Skeletal muscle satellite cell (primary cell): Measurements from ENCODE around the gene HADH.

Experiments used
- H3K27me3 ChIP-seq: 2 replicates; pipeline ENCODE4 v1.7.0; 2013; ENCODE audit warnings: low read length; ENCODE audit not compliant: control insufficient read depth, insufficient read depth
- H3K36me3 ChIP-seq: 2 replicates; pipeline ENCODE4 v1.7.0; 2013; ENCODE audit warnings: mild to moderate bottlenecking, control low read depth, low read length; ENCODE audit not compliant: insufficient read depth
- H3K4me1 ChIP-seq: 2 replicates; pipeline ENCODE4 v1.7.0; 2013; ENCODE audit warnings: low read length; ENCODE audit not compliant: control insufficient read depth, insufficient read depth
- H3K4me2 ChIP-seq: 2 replicates; pipeline ENCODE4 v1.7.0; 2013; ENCODE audit warnings: mild to moderate bottlenecking, low read length
- H3K4me3 ChIP-seq: 2 replicates; pipeline ENCODE4 v1.7.0; 2013; ENCODE audit warnings: low read length
- H3K9ac ChIP-seq: 2 replicates; pipeline ENCODE4 v1.7.0; 2013; ENCODE audit warnings: mild to moderate bottlenecking, low read depth, low read length, moderate library complexity
- H3K9me3 ChIP-seq: replicated peaks from 2 replicates; pipeline ENCODE4 v1.7.0; 2013; ENCODE audit warnings: mild to moderate bottlenecking, control low read depth, low read length

HADH gene

DNA sequence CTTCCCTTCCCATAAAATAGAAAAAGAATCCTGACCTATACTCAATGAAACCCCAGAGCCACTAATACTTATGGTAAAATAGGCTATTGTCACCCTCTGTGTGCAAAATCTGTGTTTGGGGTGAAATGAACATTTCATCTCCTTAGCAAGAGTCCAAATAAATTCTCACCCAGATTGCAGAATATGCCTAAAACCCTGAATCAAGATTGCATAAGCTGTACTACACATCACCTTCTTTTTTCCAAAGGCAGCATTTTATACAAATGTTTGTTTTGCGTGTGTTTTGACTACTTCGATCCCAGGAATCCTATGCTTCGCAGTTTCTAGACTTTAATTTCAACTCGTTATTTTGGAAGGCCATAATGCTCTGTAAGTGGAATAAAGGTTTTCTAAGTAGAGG lies 12.2 kb upstream of the HADH start:
- Histone ChIP-seq H3K4me2 (no peak overlapping the region), H3K27me3 (no peaks in the 10 kb centered on the region), H3K9me3 (no peaks in the 10 kb centered on the region), H3K4me3 (no peak overlapping the region), H3K36me3 (no peaks in the 10 kb centered on the region), H3K9ac (no peak overlapping the region), H3K4me1 (no peaks in the 10 kb centered on the region)

DNA sequence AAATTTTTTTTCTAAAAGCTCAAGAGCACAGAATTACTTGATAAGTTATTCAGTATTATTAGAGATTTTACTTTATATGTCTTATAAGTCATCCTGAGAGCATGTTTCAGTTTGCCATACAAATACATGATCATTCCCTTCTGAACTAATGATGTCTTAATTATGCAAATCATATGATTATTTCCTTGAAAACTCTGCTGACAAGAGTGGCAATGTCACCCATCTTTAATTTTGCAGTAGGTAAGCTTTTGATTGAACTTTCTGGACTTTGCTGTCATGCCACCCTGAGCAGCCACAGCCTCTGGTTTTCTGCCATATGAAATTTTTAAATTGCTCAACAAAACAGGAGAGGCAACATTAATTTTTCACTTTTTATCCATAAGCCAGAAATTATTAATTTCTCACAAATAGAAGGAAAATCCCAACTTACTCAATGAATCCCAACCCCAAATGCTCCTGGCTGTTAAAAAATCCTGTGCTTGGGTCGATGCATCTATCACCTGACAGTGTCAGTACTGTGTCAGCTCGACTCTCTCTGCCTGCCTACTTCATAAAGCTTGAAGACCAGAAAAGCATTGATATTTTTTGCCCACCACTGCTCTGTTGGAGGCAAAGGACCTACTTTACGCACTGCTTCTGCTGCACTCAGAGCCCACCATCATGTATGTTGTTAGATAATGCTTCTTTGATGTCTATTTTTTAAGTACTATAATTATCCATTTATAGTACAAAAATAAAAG lies 11.6 kb upstream of the HADH start:
- Histone ChIP-seq H3K4me1 (no peaks in the 10 kb centered on the region), H3K9me3 (no peaks in the 10 kb centered on the region), H3K36me3 (no peaks in the 10 kb centered on the region)

GRCh38 chr4:107978716-107979451 lies 10.8 kb upstream of the HADH start:
- no peak overlapping the region for H3K4me2 ChIP-seq
- no peaks in the 10 kb centered on the region for H3K36me3 ChIP-seq
- H3K27me3 ChIP-seq = no peaks in the 10 kb centered on the region
- no peaks in the 10 kb centered on the region for H3K9me3 ChIP-seq
- H3K4me1 ChIP-seq = no peaks in the 10 kb centered on the region
- H3K4me3 ChIP-seq = no peak overlapping the region
- H3K9ac ChIP-seq = no peak overlapping the region

More for the DNA sequence above, 11.6 kb upstream of the HADH start:
- Histone ChIP-seq H3K4me2 (no peak overlapping the region), H3K27me3 (no peaks in the 10 kb centered on the region), H3K4me3 (no peak overlapping the region), H3K9ac (no peak overlapping the region)

DNA sequence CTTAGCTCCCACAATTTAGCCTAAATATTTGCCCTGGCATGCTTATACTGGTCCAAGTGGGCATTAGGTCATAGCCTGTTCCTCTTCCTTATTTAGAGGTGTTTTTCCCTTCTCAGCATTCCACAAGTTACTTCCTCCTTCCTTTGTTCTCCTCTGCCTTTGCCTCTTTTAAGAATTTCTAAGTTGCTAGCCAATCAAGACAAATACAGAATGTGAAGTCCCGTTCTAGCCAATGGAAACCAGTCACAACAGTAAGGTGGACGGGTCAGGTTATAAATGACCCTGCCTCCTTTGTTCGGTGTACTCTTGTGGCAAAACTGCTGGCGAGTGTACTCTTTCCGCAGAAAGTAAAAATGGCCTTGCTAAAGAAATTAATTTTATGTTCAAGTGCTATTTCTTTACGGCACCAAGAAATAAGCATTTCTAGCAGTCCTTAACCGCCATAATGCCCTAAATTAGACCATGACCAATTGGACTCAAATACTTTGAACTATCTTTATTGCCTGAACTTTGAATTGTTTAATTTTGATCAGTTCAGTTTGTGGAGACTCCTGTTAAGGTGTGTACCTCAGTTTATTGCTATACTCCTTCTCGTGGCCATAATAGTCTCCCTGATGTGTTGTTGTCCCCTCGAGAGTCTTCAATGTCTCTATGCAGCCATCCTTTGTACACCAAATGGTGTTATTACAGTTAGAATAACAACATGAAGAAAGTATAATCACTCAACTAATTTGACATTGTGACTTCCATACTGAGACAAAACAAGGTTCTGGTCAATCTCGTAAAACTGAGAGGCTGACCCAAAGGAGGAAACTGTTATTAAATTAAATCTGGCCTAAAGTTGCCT lies 1.6 kb upstream of the HADH start:
- H3K4me3 ChIP-seq = no peak overlapping the region
- no peaks in the 10 kb centered on the region for H3K36me3 ChIP-seq
- no peak overlapping the region for H3K4me2 ChIP-seq
- H3K9ac ChIP-seq = no peak overlapping the region
- H3K9me3 ChIP-seq = no peaks in the 10 kb centered on the region
- H3K27me3 ChIP-seq = no peaks in the 10 kb centered on the region
- H3K4me1 ChIP-seq = peaks cover 11% of the 10 kb centered on the region

DNA sequence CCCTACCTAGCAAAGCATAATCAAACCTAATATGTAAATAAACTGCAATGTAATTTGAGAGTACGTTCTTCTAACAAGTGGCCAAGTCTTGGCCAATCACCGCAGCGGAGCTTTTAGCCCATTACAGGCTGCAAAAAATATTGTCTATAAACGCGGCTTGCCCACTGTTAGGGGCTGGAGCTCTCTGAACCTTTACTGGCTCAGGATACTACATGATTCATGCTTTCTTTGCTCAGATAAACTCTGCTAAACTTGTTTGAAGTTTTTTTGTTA lies 990 bp upstream of the HADH start:
- H3K4me1 ChIP-seq = peaks cover 11% of the 10 kb centered on the region
- no peak overlapping the region for H3K4me3 ChIP-seq
- H3K9me3 ChIP-seq = no peaks in the 10 kb centered on the region

DNA sequence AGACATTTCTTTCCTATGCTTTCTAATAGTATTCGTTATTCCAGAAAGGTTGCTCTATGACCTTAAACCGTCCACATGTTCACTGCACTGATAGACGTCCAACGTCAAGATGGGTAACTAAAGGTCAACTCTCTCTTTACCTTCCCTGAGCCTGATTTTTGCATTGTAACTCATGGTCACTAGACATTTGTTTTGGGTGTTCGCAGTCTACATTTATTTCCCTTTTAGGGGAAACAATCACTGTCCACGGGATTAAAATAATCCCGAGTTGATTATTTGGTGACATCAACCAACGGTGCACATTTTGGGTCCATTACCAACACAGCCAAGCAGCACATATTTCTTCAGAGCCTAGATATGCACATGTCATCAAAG lies 540 bp upstream of the HADH start:
- Histone ChIP-seq H3K27me3 (no peaks in the 10 kb centered on the region), H3K36me3 (no peaks in the 10 kb centered on the region), H3K9ac (peak overlapping the region; percentile 91), H3K4me2 (peak overlapping the region; percentile 91), H3K4me1 (peaks cover 11% of the 10 kb centered on the region), H3K9me3 (no peaks in the 10 kb centered on the region), H3K4me3 (peak overlapping the region; percentile 95)

More for the DNA sequence above, 990 bp upstream of the HADH start:
- Histone ChIP-seq H3K36me3 (no peaks in the 10 kb centered on the region), H3K27me3 (no peaks in the 10 kb centered on the region), H3K4me2 (peak overlapping the region; percentile 91), H3K9ac (no peak overlapping the region)

DNA sequence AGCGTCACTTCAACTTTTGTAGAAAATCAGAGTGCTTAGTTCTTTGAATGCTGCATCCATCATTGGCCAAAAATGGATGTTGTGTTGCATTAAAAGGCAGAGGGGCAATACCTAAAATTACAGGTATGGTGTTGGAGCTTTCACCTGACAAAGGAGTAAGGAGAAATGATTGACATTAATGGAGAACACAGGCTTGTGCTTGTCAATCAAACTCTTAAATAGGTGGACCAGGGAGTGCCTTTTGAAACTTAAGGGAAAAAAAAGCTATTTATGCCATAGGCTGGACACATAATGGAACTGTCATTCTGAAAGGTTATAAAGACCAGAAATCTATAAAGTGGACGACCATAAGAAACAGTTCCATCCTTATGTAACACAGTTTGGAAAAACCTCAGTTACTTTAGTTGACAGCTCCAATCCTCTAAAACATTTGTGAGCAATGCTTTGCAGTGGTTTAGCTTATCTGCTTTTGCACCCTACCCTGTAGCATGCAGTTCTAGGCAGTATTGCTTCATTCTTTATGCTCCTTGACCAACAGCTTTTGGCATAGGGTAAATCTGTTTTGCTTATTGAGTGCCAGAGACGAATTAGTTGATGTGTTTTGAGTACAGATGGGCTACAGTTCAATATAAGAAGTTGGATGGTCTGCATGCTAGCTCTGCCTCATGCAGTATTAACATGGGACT lies 2.4 kb downstream of the HADH start:
- no peak overlapping the region for H3K4me3 ChIP-seq
- H3K36me3 ChIP-seq = no peaks in the 10 kb centered on the region
- no peaks in the 10 kb centered on the region for H3K27me3 ChIP-seq
- peaks cover 16% of the 10 kb centered on the region for H3K4me1 ChIP-seq
- peak overlapping the region; percentile 91 for H3K4me2 ChIP-seq
- no peak overlapping the region for H3K9ac ChIP-seq
- H3K9me3 ChIP-seq = no peaks in the 10 kb centered on the region

DNA sequence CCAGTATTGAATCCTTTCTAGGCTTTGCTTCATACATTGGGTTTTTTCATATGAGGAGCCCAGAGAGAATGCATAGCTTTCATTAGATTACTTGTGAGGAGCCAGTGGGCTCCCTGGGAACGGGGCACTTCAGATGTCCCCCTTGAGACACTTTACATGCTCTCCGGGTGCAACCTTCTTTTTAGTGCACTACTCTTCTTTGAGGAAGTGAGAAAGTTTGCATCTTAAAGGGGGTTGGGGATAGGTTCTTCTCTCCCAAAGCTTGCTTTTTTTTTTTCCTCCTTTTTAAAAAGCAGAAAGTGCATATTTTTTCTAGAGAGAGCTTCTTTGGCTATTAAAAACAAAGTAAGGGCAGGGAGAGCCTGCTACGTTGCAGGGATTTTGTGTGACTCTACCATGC lies 4.3 kb downstream of the HADH start:
- peaks cover 26% of the 10 kb centered on the region for H3K4me1 ChIP-seq
- no peaks in the 10 kb centered on the region for H3K36me3 ChIP-seq

DNA sequence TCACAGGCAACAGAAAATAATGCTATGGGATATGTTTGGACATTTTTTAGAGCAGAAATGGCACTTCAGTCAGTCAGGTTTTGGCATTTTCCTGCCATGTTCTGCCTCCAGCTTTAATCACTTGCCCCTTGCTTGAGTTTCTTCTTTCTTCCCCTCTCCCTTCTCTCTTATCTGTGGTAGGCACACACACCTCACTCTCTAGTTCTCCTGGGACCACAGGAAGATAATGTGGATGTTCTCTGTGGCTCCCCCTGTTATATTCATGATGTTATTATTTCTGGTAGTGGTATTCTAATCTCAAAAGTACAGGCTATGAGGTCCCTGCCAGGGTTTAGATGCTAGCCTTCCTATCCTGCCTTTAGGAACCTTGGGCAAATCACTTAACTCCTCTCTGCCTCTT lies 5.2 kb downstream of the HADH start:
- no peaks in the 10 kb centered on the region for H3K36me3 ChIP-seq
- no peak overlapping the region for H3K4me2 ChIP-seq
- H3K27me3 ChIP-seq = no peaks in the 10 kb centered on the region
- no peak overlapping the region for H3K4me3 ChIP-seq
- no peaks in the 10 kb centered on the region for H3K9me3 ChIP-seq
- peaks cover 22% of the 10 kb centered on the region for H3K4me1 ChIP-seq
- H3K9ac ChIP-seq = no peak overlapping the region

More for the DNA sequence above, 4.3 kb downstream of the HADH start:
- Histone ChIP-seq H3K9me3 (no peaks in the 10 kb centered on the region), H3K27me3 (no peaks in the 10 kb centered on the region), H3K4me2 (no peak overlapping the region), H3K4me3 (no peak overlapping the region), H3K9ac (no peak overlapping the region)

- Histone ChIP-seq H3K36me3 (no peaks in the 10 kb centered on the region), H3K4me1 (peaks cover 15% of the 10 kb centered on the region), H3K27me3 (no peaks in the 10 kb centered on the region), H3K4me2 (no peak overlapping the region), H3K9ac (no peak overlapping the region), H3K4me3 (no peak overlapping the region), H3K9me3 (no peaks in the 10 kb centered on the region)
Measured at GRCh38 chr4:107996949-107997788, 7.5 kb downstream of the HADH start.
